Stimulated activated CD8-positive, alpha-beta memory T cell treated with anti-CD3 and anti-CD28 coated beads, Interleukin-15, amount 100 ng/mL, for 4 hours (primary cell): ENCODE results near the gene NAA50.

Experiments
- DNase-seq, 2 donors: peaks; one replicate each; pipeline ENCODE4 v3.0.0-alpha.2; 2020; ENCODE audit warnings: low read depth in 2 of 2

NAA50 gene

DNA sequence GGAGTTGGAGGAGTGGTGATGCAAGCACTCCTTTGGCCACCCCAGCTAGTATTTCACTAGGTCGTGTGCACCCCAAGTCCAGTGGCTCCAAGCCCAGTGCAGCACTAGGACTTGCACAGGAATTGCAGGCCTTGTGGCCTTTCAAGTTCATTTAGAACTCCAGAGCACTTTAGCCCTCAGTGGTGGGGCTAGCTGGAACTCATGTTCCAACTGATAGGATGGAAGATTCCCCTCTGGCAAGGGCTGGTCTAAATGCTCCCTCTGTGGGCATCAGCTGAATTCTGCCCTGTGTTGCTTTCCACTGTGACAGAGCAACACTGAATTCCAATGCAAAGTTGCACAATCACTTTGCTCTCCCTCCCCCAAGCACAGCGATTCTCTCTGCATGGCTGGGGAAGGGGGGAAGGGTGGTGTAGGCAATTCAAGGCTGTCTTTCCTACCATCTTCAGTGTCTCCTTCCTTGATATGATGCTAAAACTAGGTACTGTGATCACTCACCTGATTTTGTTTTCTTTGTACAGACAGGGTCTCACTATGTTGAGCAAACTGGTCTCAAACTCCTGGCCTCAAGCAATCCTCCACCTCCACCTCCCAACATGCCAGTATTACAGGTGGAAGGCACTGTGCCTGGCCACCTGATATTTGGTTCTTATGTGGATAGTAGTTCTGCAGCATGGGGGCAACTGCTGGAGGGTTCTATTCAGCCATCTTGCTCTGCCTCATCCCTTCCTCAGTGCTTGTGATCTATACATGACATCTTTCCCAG is 59.9 kb downstream of the NAA50 start:
- no peak for DNase-seq

DNA sequence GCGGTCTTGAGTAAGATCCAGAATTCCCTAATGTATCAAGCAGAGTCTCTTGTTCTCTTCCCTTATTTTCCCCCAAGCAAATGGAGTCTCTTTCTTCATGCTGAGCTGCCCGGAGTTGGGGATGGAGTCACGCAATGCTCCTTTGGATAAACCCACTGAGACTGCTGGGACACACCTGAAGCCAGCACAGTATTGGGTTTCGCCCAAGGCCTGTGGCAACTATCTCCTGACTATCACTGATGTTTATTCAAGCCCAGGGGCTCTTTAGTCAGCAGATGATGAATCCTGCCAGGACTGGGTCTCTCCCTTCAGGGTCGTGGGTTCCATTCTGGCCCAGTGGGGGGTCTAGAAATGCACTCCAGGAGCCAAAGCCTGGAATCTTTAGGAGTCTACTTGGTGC is 60.9 kb downstream of the NAA50 start:
- no peak for DNase-seq

DNA sequence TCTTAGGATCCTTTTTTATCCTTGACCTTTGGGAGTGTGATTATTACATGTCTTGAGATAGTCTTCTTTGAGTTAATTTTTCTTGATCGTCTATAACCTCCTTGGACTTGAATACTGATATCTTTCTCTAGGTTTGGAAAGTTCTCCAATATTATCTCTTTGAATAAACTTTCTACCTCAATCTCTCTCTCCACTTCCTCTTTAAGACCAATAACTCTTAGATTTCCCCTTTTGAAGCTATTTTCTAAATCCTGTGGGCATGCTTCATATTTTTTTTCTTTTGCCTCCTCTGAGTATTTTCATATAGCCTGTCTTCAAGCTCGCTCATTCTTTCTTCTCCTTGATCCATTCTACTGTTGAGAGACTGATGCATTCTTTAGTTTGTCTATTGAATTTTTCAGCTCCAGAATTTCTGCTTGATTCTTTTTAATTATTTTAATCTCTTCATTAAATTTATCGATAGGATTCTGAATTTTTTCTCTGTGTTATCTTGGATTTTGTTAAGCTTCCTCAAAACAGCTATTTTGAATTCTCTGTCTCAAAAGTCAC is 61.7 kb downstream of the NAA50 start:
- DNase-seq = no peak

DNA sequence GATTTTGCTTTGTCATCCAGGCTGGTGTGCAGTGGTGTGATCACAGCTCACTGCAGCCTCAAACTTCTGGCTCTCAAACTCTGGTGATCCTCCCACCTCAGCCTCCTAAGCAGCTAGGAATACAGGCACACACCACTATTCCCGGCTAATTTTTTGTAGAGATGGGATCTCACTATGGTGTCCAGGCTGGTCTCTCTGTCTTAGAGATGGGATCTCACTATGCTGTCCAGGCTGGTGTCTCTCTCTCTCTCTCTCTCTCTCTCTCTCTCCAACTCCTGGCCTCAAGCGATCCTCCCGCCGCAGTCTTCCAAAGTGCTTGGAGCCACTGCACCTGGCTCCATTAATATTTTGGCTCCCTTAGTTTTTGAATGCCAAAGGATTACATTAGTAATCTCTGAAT is 67.3 kb downstream of the NAA50 start:
- no peak for DNase-seq

DNA sequence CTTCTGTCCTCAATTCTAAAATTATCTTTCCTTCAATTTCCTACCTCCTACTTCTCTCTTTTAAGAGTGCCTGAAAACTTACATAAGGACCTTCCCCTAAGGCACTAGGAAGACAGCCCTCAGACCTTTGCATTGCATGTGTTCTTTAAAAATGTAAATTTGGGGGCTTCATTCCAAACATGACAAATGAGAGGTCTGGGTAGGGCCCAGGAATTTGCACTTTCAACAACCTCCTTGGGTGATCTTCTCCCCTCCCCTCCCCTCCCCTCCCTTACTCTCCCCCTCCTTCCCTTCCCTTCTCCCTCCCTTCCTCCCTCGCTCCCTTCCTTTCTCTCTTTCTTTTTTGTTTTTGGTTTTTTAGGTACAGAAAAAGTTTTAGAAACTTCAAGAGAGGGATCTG is 68.3 kb downstream of the NAA50 start:
- DNase-seq = no peak

DNA sequence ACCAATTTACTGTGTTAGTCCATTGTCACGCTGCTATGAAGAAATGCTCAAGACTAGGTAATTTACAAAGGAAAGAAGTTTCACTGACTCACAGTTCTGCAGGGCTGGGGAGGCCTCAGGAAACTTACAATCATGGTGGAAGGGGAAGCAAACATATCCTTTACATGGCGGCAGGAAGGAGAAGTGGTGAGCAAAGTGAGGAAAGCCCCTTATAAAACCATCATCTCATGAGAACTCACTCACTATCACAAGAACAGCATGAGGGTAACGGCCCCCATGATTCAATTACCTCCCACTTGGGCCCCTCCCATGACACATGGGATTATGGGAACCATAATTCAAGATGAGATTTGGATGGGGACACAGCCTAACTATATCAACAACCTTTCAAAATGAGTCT is 69.8 kb downstream of the NAA50 start:
- DNase-seq = no peak

DNA sequence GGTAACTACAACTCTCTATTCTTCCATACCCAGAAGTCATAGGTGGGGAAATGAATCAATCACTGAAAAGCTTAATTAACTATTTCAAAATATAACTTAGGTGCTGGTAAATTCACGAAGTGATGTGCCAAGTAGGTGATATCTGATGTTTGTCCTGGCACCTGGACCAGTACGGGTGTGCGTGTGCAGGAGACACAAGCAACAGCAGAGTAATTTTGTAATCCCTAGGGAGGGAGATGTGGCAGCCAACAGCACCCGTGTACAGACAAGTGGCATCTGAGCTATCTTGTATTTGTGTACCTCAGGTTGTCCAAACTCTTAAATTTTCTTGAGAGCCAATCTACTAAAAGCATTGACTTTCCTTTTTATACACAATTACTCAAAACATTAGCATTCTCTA is 72.5 kb downstream of the NAA50 start:
- no peak for DNase-seq

DNA sequence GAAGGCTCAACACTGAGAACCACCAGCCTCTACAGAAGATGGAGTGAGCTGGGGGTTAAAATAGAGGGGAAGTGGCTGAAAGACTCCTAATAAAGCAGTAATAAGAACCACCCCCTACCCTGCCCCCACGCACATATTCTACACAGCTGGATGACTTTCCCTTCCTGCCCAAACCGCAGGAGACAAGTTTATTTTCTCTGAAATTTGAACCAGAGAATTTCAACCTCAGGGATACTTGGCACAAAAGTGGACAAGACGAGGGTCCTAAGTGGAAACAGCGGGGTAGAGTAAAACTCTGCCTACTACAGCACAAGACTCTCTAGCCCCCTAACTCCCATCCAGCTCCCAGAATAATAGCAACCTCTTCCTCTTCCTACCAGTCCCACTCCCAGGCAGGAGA is 78.0 kb downstream of the NAA50 start:
- DNase-seq = no peak
